Endothelial cell of umbilical vein (primary cell): ENCODE measurements around the gene SUFU. TPM values are rescaled to one million over a fixed set of nuclear protein-coding genes. Genes with fewer than 3 reads are reported as not detected.

Experiments
- BruUV-seq: library from RNA; stranded (reverse); fragments of 400-500 nt; replicated peaks from 2 replicates; lab custom pipeline; 2021; lab: Mats Ljungman, UMichigan
- CTCF ChIA-PET: fragments of 300-600, 350-600 bp; sonication (Branson Sonifier 250); formaldehyde crosslinking; loops from one replicate; lab custom pipeline; 2021; ENCODE audit warnings: antibody characterized with exemption, inconsistent platforms; lab: Charles Lee
- POLR2A ChIA-PET: fragments of 300-600, 350-600 bp; sonication (Branson Sonifier 250); formaldehyde crosslinking; loops from one replicate; lab custom pipeline; 2021; ENCODE audit warnings: antibody characterized with exemption, inconsistent platforms; lab: Charles Lee
- DNase-seq: peaks from one replicate; pipeline ENCODE4 v3.0.0-alpha.2; 2011; ENCODE audit warnings: low read depth, low spot score
- FAIRE-seq: peaks from 2 replicates; lab custom pipeline; 2011; peaks lifted over from hg19 to GRCh38; lab: Jason Lieb, UNC
- H2AFZ ChIP-seq: 2 replicates; pipeline ENCODE4 v1.6.0; 2012; ENCODE audit warnings: low read depth, low read length, control low read depth, inconsistent platforms
- H3K27ac ChIP-seq: 2 replicates; pipeline ENCODE4 v1.5.1; 2011; ENCODE audit warnings: low read depth, mild to moderate bottlenecking, control low read depth, low read length, moderate library complexity; ENCODE audit not compliant: insufficient read depth
- H3K27me3 ChIP-seq, 2 experiments: 2 replicates each; pipeline versions ENCODE4 v1.6.0 to v1.6.1; 2011; ENCODE audit warnings: low read length in 2 of 2, mixed read lengths in 1 of 2; ENCODE audit not compliant: control insufficient read depth in 2 of 2, insufficient read depth in 2 of 2
- H3K36me3 ChIP-seq, 2 experiments: 2 replicates in 1 of 2; 3 replicates in 1 of 2; pipeline ENCODE4 v1.5.1; 2011; ENCODE audit warnings: low read length in 2 of 2, mild to moderate bottlenecking in 1 of 2, moderate library complexity in 1 of 2; ENCODE audit not compliant: control insufficient read depth in 2 of 2, insufficient read depth in 2 of 2; ENCODE audit errors: extremely low read depth in 1 of 2
- H3K4me1 ChIP-seq: 3 replicates; pipeline ENCODE4 v1.5.1; 2011; ENCODE audit warnings: mild to moderate bottlenecking, low read length; ENCODE audit not compliant: control insufficient read depth, insufficient read depth; ENCODE audit errors: extremely low read depth
- H3K4me2 ChIP-seq: 2 replicates; pipeline ENCODE4 v1.6.1; 2011; ENCODE audit warnings: low read length, control low read depth, mixed read lengths; ENCODE audit not compliant: insufficient read depth
- H3K4me3 ChIP-seq, 3 experiments: fragments of 200-600 bp in 1 of 3; sonication (generic), shearing (Covaris generic) in 1 of 3; replicated peaks in 1 of 3; 2 replicates each; pipeline ENCODE4 v1.5.1; 2011 to 2016; ENCODE audit warnings: control low read depth in 3 of 3, low read length in 3 of 3, mild to moderate bottlenecking in 2 of 3, inconsistent platforms in 1 of 3, low read depth in 1 of 3, moderate library complexity in 1 of 3; ENCODE audit not compliant: insufficient read depth in 1 of 3
- H3K79me2 ChIP-seq: 2 replicates; pipeline ENCODE4 v1.6.0; 2012; ENCODE audit warnings: low read length, inconsistent platforms; ENCODE audit not compliant: control insufficient read depth, insufficient read depth
- H3K9ac ChIP-seq: replicated peaks from 2 replicates; pipeline ENCODE3; 2011; ENCODE audit warnings: low read length, control low read depth; ENCODE audit not compliant: insufficient read depth; ENCODE audit errors: extremely low read depth
- H3K9me1 ChIP-seq: replicated peaks from 3 replicates; pipeline ENCODE4 v1.6.0; 2011; ENCODE audit warnings: mild to moderate bottlenecking, low read length; ENCODE audit not compliant: control insufficient read depth, insufficient read depth; ENCODE audit errors: extremely low read depth
- H3K9me3 ChIP-seq: replicated peaks from 2 replicates; pipeline ENCODE4 v1.5.1; 2012; ENCODE audit warnings: low read length, inconsistent platforms; ENCODE audit not compliant: control insufficient read depth, insufficient read depth
- H4K20me1 ChIP-seq: replicated peaks from 2 replicates; pipeline ENCODE3; 2011; ENCODE audit warnings: mild to moderate bottlenecking, low read length; ENCODE audit not compliant: control insufficient read depth, insufficient read depth; ENCODE audit errors: extremely low read depth
- CTCF ChIP-seq, 2 donors: IDR thresholded peaks; 1 replicate in 1 of 2; 2 replicates in 1 of 2; pipeline ENCODE4 v1.5.1; 2011; ENCODE audit warnings: low read length in 2 of 2, mild to moderate bottlenecking in 2 of 2, moderate library complexity in 2 of 2, control low read depth in 1 of 2, inconsistent platforms in 1 of 2, low read depth in 1 of 2; ENCODE audit not compliant: insufficient read depth in 1 of 2; ENCODE audit errors: extremely low read depth in 1 of 2
- EZH2 ChIP-seq: IDR thresholded peaks from 2 replicates; pipeline ENCODE4 v1.6.1; 2012; ENCODE audit warnings: borderline replicate concordance, low read depth, mild to moderate bottlenecking, moderate library complexity, low read length, inconsistent platforms; ENCODE audit not compliant: severe bottlenecking
- FOS ChIP-seq: IDR thresholded peaks from 2 replicates; pipeline ENCODE4 v1.6.1; 2011; ENCODE audit warnings: mild to moderate bottlenecking, low read length, moderate library complexity, borderline replicate concordance; ENCODE audit not compliant: insufficient read depth
- GATA2 ChIP-seq: IDR thresholded peaks from 2 replicates; pipeline ENCODE4 v1.7.0; 2011; ENCODE audit warnings: low read depth, mild to moderate bottlenecking, moderate library complexity, mixed read lengths, low read length; ENCODE audit not compliant: insufficient read length, insufficient read depth
- JUN ChIP-seq: IDR thresholded peaks from 2 replicates; pipeline ENCODE4 v1.6.1; 2011; ENCODE audit warnings: borderline replicate concordance, low read depth; ENCODE audit not compliant: insufficient read length, insufficient read depth
- MAX ChIP-seq: IDR thresholded peaks from 2 replicates; pipeline ENCODE4 v1.6.1; 2011; ENCODE audit not compliant: insufficient read depth, insufficient read length
- MYC ChIP-seq: IDR thresholded peaks from one replicate; pipeline ENCODE4 v1.6.1; 2011; ENCODE audit warnings: mild to moderate bottlenecking, low read depth, low read length
- POLR2A ChIP-seq: IDR thresholded peaks from 2 replicates; pipeline ENCODE4 v1.6.1; 2012; ENCODE audit warnings: low read depth, mild to moderate bottlenecking, control low read depth, low read length
- POLR2AphosphoS5 ChIP-seq: IDR thresholded peaks from 2 replicates; pipeline ENCODE4 v1.6.1; 2012; ENCODE audit warnings: low read depth, mild to moderate bottlenecking, control low read depth, low read length, moderate library complexity; ENCODE audit not compliant: insufficient read depth
- dilution Hi-C: fragments of 300-500 bp; cut with MboI; formaldehyde crosslinking; loops from one replicate; pipeline ENCODE4 v1.15.0; 2019; ENCODE audit warnings: low sequenced_read_pairs; ENCODE audit not compliant: extremely low pct_ligation_motif_present
- intact Hi-C: fragments of 100-400 bp; cut with micrococcal nuclease; formaldehyde crosslinking; loops from one replicate; pipeline ENCODE4 v1.10.0; 2022
- polyA plus RNA-seq, 4 experiments: library from polyadenylated mRNA; depleted of rRNA in 3 of 4; stranded (reverse) in 3 of 4; unstranded in 1 of 4; fragments of >200 nt; gene quantifications; 2 replicates each; pipeline versions ENCODE4 v1.2.1 to v1.2.3, GENCODE V29; 2011 to 2012; ENCODE audit warnings: missing spikeins in 1 of 4
- total RNA-seq: library from RNA; stranded (reverse); gene quantifications from 2 replicates; pipeline ENCODE4 v1.2.3, GENCODE V29; 2021

The SUFU gene
- total and polyA plus RNA-seq, 2 donors (not counting 3 experiments of a cell fraction or from before 2014, with no cell fraction given), result 10.1 to 16.3 TPM

GRCh38 chr10:102654566-102654965 lies 150.8 kb downstream of the SUFU start:
- no TSS peak for BruUV-seq
- Histone ChIP-seq H3K4me2 (no peak overlapping the region), H3K27ac (no peak overlapping the region), H3K4me3 (no peak overlapping the region), H3K27me3 (no peaks in the 10 kb centered on the region), H3K9me3 (no peaks in the 10 kb centered on the region), H3K9ac (no peak overlapping the region), H3K79me2 (peaks cover 59% of the 10 kb centered on the region), H3K9me1 (no peaks in the 10 kb centered on the region), H4K20me1 (no peaks in the 10 kb centered on the region), H3K4me1 (peaks cover 32% of the 10 kb centered on the region), H2AFZ (no peak overlapping the region), H3K36me3 (peaks cover 14 to 42% of the 10 kb centered on the region in 2 experiments)
- DNase-seq (no peak), FAIRE-seq (no peak)
- intact Hi-C loops, result no loop called here
- POLR2A ChIA-PET, result no interaction called here
- CTCF ChIA-PET, result interaction anchor here (1.8 kb wide), 1 partner anchor 15 kb away, joined by 7 read pairs; no protein-coding TSS in a partner anchor
- no peak for TF ChIP-seq GATA2
- no peak for TF ChIP-seq POLR2A
- TF ChIP-seq POLR2AphosphoS5, result no peak
- no peak for TF ChIP-seq JUN
- no peak for TF ChIP-seq MYC
- TF ChIP-seq CTCF (IDR thresholded peaks at IDR 0.05; ENCODE audit: extremely low read depth in 1 of 2, insufficient read depth in 1 of 2, low read depth in 1 of 2, low read length in 2 of 2), result no peak
- no peak for TF ChIP-seq MAX
- TF ChIP-seq EZH2, result no peak
- TF ChIP-seq FOS, result no peak
- dilution Hi-C loops, result no loop called here
